Measurements from ENCODE around the gene PIGN.

The PIGN gene

DNA sequence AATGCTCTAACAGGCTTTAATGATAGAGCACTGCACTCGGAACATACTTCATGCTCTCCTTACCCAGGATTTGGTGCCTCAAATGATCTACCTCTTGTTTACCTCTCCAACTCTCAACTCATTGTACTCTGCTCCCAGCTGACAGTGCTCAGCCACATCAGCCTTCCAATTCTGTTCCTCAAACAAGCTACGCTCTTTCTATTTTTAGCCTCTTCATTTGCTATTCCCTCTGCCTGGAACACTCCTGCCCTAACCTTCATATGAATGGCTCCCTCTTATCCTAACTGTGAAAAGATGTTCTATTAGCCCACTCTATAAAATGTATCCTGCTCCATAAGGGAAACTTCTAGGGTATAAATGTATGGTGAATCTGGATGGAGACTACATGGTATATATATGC is 42.5 kb downstream of the PIGN start:
- TF ChIP-seq, protein P1, sequence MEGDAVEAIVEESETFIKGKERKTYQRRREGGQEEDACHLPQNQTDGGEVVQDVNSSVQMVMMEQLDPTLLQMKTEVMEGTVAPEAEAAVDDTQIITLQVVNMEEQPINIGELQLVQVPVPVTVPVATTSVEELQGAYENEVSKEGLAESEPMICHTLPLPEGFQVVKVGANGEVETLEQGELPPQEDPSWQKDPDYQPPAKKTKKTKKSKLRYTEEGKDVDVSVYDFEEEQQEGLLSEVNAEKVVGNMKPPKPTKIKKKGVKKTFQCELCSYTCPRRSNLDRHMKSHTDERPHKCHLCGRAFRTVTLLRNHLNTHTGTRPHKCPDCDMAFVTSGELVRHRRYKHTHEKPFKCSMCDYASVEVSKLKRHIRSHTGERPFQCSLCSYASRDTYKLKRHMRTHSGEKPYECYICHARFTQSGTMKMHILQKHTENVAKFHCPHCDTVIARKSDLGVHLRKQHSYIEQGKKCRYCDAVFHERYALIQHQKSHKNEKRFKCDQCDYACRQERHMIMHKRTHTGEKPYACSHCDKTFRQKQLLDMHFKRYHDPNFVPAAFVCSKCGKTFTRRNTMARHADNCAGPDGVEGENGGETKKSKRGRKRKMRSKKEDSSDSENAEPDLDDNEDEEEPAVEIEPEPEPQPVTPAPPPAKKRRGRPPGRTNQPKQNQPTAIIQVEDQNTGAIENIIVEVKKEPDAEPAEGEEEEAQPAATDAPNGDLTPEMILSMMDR (IDR thresholded peaks at IDR 0.05; ENCODE audit: control insufficient read depth, extremely low read depth, insufficient read depth), result no peak
- no peak for DNase-seq (ENCODE audit: low read depth)
- H3K4me3 ChIP-seq (ENCODE audit: low read depth, low read length), result no peak overlapping the region

DNA sequence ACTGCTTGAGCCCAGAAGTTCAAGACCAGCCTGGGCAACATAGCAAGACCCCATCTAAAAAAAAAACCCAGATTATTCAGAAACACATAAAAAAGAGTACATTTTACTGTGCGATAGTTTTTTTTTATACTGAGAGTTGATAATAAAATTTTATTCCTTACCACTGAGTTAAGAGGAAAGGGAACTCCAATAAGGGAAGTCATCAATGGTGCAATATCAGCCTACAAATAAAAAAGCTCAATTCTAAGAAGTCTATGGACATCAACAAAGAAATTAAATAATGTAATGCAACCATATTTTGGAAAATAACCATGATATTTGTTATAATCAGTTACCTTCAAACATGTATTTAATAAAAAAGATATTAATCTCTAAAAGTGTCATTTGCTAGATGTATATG is 46.6 kb downstream of the PIGN start:
- TF ChIP-seq, protein P1 (IDR thresholded peaks at IDR 0.05; ENCODE audit: control insufficient read depth, extremely low read depth, insufficient read depth), result no peak
- H3K4me3 ChIP-seq (ENCODE audit: low read depth, low read length), result no peak overlapping the region
- DNase-seq (ENCODE audit: low read depth), result no peak

DNA sequence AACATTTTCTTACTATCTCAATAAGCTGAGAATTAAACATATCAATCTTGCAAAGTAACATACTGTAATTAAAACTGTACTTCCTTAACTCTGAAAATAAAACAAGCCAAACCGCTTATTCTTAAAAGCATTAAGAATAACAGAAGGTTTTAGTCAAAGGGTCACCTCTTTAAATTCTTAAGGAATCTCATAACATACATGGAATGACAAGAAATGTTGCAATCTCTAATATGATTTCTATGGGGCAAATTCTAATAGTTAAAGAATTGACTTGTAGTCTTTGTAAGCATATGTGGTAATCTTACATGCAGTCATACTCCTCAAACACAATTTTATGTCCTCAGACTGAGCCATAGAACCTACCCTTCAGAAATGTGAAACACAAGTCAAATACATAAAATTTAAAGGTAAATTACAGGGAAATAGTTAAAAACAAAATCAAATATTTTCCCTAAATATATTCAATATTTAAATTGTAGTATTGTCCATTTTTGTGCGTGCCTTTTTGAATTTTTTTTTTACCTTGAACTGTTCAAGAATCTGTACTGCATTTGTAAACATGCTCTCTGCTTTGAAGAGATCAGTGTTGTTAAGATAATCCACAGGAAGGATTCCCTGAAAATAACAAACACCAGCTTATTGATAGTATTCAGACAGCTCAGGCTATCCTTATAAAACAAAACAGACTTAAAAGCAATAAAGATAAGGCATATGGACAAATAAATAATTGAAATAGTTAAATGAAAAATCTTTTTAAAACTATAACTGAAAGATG is 48.2 kb downstream of the PIGN start:
- no peak for DNase-seq (ENCODE audit: low read depth)
- H3K4me3 ChIP-seq (ENCODE audit: low read depth, low read length), result no peak overlapping the region
- TF ChIP-seq, protein P1 (IDR thresholded peaks at IDR 0.05; ENCODE audit: control insufficient read depth, extremely low read depth, insufficient read depth), result no peak

DNA sequence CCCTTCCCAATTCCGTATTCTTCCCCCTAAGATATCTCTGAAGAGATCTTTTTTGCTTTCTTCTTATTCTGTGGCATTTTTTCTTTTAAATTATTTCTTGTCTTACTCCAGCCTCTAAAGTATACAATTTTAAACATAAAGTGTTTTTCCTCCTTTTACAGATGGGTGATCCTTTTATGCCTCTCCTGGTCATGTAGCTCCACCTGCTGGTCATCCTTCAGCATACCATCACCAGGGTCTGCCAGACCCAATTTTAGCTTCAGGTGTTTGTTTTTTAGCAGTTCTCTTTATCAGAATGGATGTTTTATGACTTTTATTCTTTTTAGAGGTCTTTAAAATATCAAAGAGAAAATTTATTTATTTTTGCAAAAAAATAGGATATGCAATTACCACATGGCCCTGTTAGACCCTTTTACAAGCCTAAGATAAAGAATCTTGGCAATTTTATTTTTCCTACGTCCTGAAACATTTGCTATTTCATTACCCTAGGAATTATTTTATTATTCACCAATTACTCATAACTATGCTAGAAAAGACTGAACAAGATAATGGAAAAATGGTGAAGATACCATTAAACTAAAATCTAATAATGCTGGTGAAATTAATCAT is 55.5 kb downstream of the PIGN start:
- peak; percentile 25 for DNase-seq (ENCODE audit: low read depth)
- no peak overlapping the region for H3K4me3 ChIP-seq (ENCODE audit: low read depth, low read length)
- TF ChIP-seq, protein P1 (IDR thresholded peaks at IDR 0.05; ENCODE audit: control insufficient read depth, extremely low read depth, insufficient read depth), result peak; percentile 92

DNA sequence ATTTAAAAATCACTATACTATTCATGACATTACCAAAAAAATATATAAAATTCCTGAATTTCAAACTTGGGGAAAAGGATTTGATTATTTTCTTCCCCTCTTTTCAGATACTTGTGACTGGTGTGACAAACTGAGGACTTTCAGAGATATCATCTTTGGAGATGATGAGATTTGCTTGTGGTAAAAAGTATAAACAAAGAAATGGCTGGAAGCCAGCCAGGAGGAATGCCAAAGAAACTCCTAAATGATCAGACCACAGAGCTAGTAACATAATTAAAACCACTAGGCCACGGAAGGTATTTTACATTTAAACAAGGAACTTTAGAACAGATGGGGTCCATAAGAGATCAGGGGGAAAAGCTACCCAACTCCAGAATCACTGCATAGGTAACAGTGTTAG is 58.7 kb downstream of the PIGN start:
- TF ChIP-seq, protein P1 (IDR thresholded peaks at IDR 0.05; ENCODE audit: control insufficient read depth, extremely low read depth, insufficient read depth), result no peak
- DNase-seq (ENCODE audit: low read depth), result peak; percentile 75
- no peak overlapping the region for H3K4me3 ChIP-seq (ENCODE audit: low read depth, low read length)

DNA sequence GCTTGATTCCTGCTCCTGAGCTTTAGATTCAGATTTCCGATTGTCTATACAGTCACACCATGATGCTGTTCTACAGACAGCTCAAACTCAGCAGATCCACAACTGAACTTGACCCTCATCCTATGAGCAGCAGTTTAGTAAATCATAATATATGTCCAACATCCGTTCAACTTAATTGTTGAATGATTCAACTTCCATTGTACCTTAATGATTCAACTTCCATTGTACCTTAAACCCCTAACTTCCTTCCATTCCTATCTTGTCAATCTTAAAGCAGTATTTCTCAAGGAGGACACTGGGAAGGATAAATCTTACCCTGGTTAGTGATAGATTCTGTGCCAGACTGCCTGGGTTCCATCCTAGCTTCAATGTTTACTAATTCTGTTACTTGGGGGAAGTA is 60.1 kb downstream of the PIGN start:
- TF ChIP-seq, protein P1 (IDR thresholded peaks at IDR 0.05; ENCODE audit: control insufficient read depth, extremely low read depth, insufficient read depth), result no peak
- no peak for DNase-seq (ENCODE audit: low read depth)
- H3K4me3 ChIP-seq (ENCODE audit: low read depth, low read length), result no peak overlapping the region
